ENCODE results near the gene ARSG. TPM values are rescaled to one million over a fixed set of nuclear protein-coding genes. Genes with fewer than 3 reads are reported as not detected.

The ARSG gene
- total and polyA plus RNA-seq, 2 of the 13 experiments (the other 11 are each of a cell fraction or from before 2014, with no cell fraction given): 3.7 to 15.2 TPM

DNA sequence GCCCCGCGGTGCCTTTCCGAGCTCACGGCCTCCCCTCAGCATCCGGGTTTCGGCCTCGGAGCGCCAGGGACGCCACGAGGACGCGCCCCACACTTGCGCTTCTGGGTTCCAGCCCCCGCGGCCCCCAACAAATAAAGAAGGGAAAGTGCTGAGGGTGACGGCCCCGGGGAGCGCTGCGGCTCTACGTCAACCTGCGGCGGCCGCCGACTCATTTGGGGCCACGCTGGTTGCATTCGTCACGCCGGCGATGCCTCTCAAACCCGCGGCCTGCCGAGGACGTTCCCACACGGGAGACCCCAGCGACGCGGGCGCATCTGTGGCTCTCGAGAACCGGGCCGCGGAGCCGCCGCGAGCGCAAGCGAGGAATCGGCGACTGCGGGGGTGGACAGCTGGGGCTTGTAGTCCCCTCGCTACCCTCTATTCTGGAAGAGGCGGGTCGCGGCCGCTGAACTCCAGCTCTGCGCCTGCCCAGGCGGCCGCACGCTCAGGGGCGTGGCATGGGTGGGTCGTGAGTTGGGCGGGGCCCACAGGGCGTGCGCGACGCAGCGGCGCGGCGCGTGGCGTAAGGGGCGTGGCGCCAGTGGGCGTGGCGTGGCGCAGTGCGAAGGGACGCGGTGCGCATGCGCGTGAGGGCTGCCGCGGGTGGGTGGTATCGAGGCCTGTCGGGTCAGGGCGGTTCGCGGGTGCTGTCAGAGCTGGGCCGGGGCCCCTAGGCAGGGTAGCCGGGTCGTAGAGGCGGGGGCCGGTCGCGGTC is 43.7 kb upstream of the ARSG start, which contains the start of gene AMZ2 (continued):
- TF ChIP-seq, protein P1, sequence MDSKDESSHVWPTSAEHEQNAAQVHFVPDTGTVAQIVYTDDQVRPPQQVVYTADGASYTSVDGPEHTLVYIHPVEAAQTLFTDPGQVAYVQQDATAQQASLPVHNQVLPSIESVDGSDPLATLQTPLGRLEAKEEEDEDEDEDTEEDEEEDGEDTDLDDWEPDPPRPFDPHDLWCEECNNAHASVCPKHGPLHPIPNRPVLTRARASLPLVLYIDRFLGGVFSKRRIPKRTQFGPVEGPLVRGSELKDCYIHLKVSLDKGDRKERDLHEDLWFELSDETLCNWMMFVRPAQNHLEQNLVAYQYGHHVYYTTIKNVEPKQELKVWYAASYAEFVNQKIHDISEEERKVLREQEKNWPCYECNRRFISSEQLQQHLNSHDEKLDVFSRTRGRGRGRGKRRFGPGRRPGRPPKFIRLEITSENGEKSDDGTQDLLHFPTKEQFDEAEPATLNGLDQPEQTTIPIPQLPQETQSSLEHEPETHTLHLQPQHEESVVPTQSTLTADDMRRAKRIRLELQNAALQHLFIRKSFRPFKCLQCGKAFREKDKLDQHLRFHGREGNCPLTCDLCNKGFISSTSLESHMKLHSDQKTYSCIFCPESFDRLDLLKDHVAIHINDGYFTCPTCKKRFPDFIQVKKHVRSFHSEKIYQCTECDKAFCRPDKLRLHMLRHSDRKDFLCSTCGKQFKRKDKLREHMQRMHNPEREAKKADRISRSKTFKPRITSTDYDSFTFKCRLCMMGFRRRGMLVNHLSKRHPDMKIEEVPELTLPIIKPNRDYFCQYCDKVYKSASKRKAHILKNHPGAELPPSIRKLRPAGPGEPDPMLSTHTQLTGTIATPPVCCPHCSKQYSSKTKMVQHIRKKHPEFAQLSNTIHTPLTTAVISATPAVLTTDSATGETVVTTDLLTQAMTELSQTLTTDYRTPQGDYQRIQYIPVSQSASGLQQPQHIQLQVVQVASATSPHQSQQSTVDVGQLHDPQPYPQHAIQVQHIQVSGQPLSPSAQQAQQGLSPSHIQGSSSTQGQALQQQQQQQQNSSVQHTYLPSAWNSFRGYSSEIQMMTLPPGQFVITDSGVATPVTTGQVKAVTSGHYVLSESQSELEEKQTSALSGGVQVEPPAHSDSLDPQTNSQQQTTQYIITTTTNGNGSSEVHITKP (CRISPR knock-in tag; IDR thresholded peaks at IDR 0.05; ENCODE audit: low read depth): no peak; the same call in 1 of the 2 replicates
- TF ChIP-seq UBTF (CRISPR knock-in tag; IDR thresholded peaks at IDR 0.05): peak; percentile 89; the same call in 1 of the 2 replicates

DNA sequence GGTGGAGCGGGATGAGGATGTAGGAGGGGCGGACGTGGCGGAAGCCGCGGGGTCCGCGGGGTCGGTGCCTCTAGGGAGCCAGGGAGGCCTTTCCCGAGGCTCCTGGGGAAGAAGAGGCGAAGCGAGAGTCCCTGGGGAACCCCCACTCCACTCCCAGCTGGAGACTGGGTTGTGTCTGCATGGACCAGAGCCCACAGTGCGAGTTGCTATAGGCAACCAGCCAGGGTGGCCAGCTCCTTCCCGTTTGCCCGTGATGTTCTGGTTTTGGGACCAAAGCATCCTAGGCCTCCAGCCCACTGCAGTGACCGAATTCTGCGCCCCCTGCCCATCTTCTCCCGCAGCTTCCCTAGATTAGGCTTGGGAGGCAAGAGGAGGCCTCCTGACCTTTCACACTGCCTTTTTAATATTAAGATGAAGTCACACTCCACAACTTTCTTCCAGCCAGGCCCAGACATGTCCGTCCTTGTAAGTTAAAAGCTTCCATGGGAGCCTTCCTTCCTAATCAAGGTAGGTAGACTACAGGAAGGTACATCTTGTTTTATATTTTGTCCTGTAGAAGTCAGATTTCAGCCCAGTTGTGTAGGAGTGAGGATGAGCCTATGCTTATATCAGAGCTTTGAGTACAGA is 43.0 kb upstream of the ARSG start:
- H3K9me3 ChIP-seq (ENCODE audit: low read length): no peaks in the 10 kb centered on the region
- no peaks in the 10 kb centered on the region; a peak in 2 of 5 replicates for H3K27me3 ChIP-seq (ENCODE audit: control insufficient read depth in 1 of 2, insufficient read depth in 2 of 2, low read length in 2 of 2)
- H3K36me3 ChIP-seq (replicated peaks in 1 of 2; ENCODE audit: control insufficient read depth in 1 of 2, insufficient read depth in 2 of 2, low read length in 2 of 2): peaks cover 0 to 3% of the 10 kb centered on the region in 2 experiments; a peak in 1 of 5 replicates
- FAIRE-seq: no peak
- in situ Hi-C loops (cut with HindIII; ENCODE audit: extremely low pct_ligation_motif_present, low pct_unique_long_range_greater_than_20kb) (no loop called here), intact Hi-C loops (cut with micrococcal nuclease; ENCODE audit: unreplicated experiment) (loop anchor here (5.0 kb wide), 1 partner anchor 41 kb away; no protein-coding TSS in a partner anchor)
- no peaks in the 10 kb centered on the region for H4K20me1 ChIP-seq (ENCODE audit: insufficient read depth, low read length)
- no peak for DNase-seq (ENCODE audit: low spot score)
- ChIA-PET POLR2A (interaction anchor here (0.8 to 3.9 kb wide), 25 partner anchors 7 to 267 kb away, joined by 3 to 53 read pairs (median 4); partner anchors contain the start of genes PRKAR1A and WIPI1), CTCF (ENCODE audit: low intra/inter-chr PET ratio, low total read pairs) (no interaction called here)
- WGBS (ENCODE audit: low lambda C conversion rate): 2% methylated on average over 15 of the region's 19 CpGs
- no peak for ATAC-seq
- peak overlapping the region; percentile 86 for H3K4me2 ChIP-seq (ENCODE audit: low read depth, low read length)
- TSS peak; percentile 81 for BruUV-seq (replicated peaks)
- peaks cover 27% of the 10 kb centered on the region for H3K4me1 ChIP-seq (ENCODE audit: insufficient read depth, low read length)
- H2AFZ ChIP-seq (ENCODE audit: low read length): no peak overlapping the region
- H3K9ac ChIP-seq (ENCODE audit: insufficient read depth, low read depth, low read length): peak overlapping the region; percentile 86
- H3K79me2 ChIP-seq (ENCODE audit: insufficient read depth, low read length): peaks cover 3% of the 10 kb centered on the region
- H3K4me3 ChIP-seq (replicated peaks in 1 of 3; ENCODE audit: insufficient read depth in 1 of 3, low read depth in 2 of 3, low read length in 3 of 3): peak overlapping the region; percentile 77 to 94 (median 80)
- H3K27ac ChIP-seq (ENCODE audit: extremely low read length, insufficient read depth, low read length): peak overlapping the region; percentile 47
- TF ChIP-seq ZNF850 (CRISPR knock-in tag; conservative IDR thresholded peaks at IDR 0.05): 0 out of 2 replicates have a peak, but pooled peaks have one; percentile 13
- no peak for TF ChIP-seq XRCC5 (optimal IDR thresholded peaks at IDR 0.05; ENCODE audit: low read length)
- 0 out of 2 replicates have a peak, but pooled peaks have one; percentile 5 for TF ChIP-seq RERE (CRISPR knock-in tag; IDR thresholded peaks at IDR 0.05; ENCODE audit: low read depth)
